B cell (primary cell): ENCODE measurements around the gene MBOAT7. TPM values are rescaled to one million over a fixed set of nuclear protein-coding genes. Genes with fewer than 3 reads are reported as not detected.

Source experiments
- ATAC-seq: fragments of 200-7000 bp; cut with Tn5 transposase; one replicate; pipeline ENCODE4 v1.10.0; 2021; ENCODE audit warnings: low read depth, mild to moderate bottlenecking, moderate number of reproducible peaks, moderate library complexity
- CTCF ChIA-PET: fragments of 350-600 bp; sonication (Branson Sonifier 250); formaldehyde crosslinking; loops from one replicate; lab custom pipeline; 2021; ENCODE audit warnings: antibody characterized with exemption, inconsistent platforms; lab: Charles Lee
- POLR2A ChIA-PET: fragments of 350-600 bp; sonication (Branson Sonifier 250); formaldehyde crosslinking; loops from one replicate; lab custom pipeline; 2021; ENCODE audit warnings: antibody characterized with exemption; lab: Charles Lee
- DNase-seq: peaks from one replicate; pipeline ENCODE4 v3.0.0; 2013
- H2AFZ ChIP-seq: 2 replicates; pipeline ENCODE4 v1.6.1; 2012; ENCODE audit warnings: mild to moderate bottlenecking, low read depth, low read length; ENCODE audit not compliant: insufficient read depth, poor library complexity, severe bottlenecking
- H3K27ac ChIP-seq, 2 donors: 1 replicate in 1 of 2; 2 replicates in 1 of 2; pipeline ENCODE4 v1.5.1; 2012 to 2013; ENCODE audit warnings: low read length in 2 of 2, mild to moderate bottlenecking in 2 of 2, moderate library complexity in 1 of 2
- H3K27me3 ChIP-seq, 4 experiments: fragments of 200-600 bp in 1 of 4; sonication (generic) in 1 of 4; replicated peaks in 1 of 4; 1 replicate in 2 of 4; 2 replicates in 2 of 4; pipeline versions ENCODE4 v1.6.1 to v1.7.0; 2013 to 2016; ENCODE audit warnings: low read length in 3 of 4, mild to moderate bottlenecking in 2 of 4, mixed read lengths in 1 of 4, moderate library complexity in 1 of 4; ENCODE audit not compliant: insufficient read depth in 4 of 4, control insufficient read depth in 3 of 4; ENCODE audit errors: control extremely low read depth in 1 of 4
- H3K36me3 ChIP-seq, 2 experiments: replicated peaks in 1 of 2; 1 replicate in 1 of 2; 2 replicates in 1 of 2; pipeline versions ENCODE4 v1.6.1 to v1.7.1; 2013; ENCODE audit warnings: low read length in 1 of 2; ENCODE audit not compliant: insufficient read depth in 2 of 2, control insufficient read depth in 1 of 2; ENCODE audit errors: control extremely low read depth in 1 of 2, extremely low read depth in 1 of 2
- H3K4me1 ChIP-seq, 2 donors: fragments of 200-600 bp in 1 of 2; sonication (generic) in 1 of 2; 1 replicate in 1 of 2; 2 replicates in 1 of 2; pipeline versions ENCODE4 v1.5.1 to v1.6.1; 2013 to 2017; ENCODE audit warnings: low read length in 2 of 2; ENCODE audit not compliant: control insufficient read depth in 2 of 2, insufficient read depth in 2 of 2
- H3K4me2 ChIP-seq: replicated peaks from 2 replicates; pipeline ENCODE3; 2012; ENCODE audit warnings: mild to moderate bottlenecking, low read depth, low read length; ENCODE audit not compliant: poor library complexity, severe bottlenecking
- H3K4me3 ChIP-seq, 5 experiments: fragments of 200-600 bp in 1 of 5; sonication (generic) in 1 of 5; 1 replicate in 3 of 5; 2 replicates in 2 of 5; pipeline versions ENCODE4 v1.5.1 to v1.7.0; 2011 to 2016; ENCODE audit warnings: low read length in 4 of 5, mild to moderate bottlenecking in 4 of 5, low read depth in 2 of 5, control low read depth in 1 of 5, moderate library complexity in 1 of 5; ENCODE audit not compliant: insufficient read depth in 1 of 5; ENCODE audit errors: control extremely low read depth in 1 of 5, extremely low read depth in 1 of 5
- H3K79me2 ChIP-seq: fragments of 200-600 bp; sonication (generic); one replicate; pipeline ENCODE4 v1.6.0; 2016; ENCODE audit warnings: low read length; ENCODE audit not compliant: control insufficient read depth, insufficient read depth
- H3K9ac ChIP-seq: fragments of 200-600 bp; sonication (generic); 2 replicates; pipeline ENCODE4 v1.6.1; 2017; ENCODE audit warnings: mild to moderate bottlenecking, low read length, moderate library complexity
- H3K9me3 ChIP-seq, 3 donors: one replicate each; pipeline versions ENCODE4 v1.6.1 to v1.7.1; 2013; ENCODE audit warnings: low read length in 2 of 3; ENCODE audit not compliant: control insufficient read depth in 2 of 3, insufficient read depth in 1 of 3; ENCODE audit errors: control extremely low read depth in 1 of 3
- H4K20me1 ChIP-seq: 2 replicates; pipeline ENCODE4 v1.6.0; 2012; ENCODE audit warnings: mild to moderate bottlenecking, low read length; ENCODE audit not compliant: insufficient read depth, control insufficient read depth, poor library complexity, severe bottlenecking
- H3K27ac Mint-ChIP-seq: one replicate; pipeline ENCODE4 v1.8.0; 2021; ENCODE audit warnings: mixed read lengths
- H3K27me3 Mint-ChIP-seq: one replicate; pipeline ENCODE4 v1.8.0; 2021; ENCODE audit warnings: mixed read lengths
- H3K4me1 Mint-ChIP-seq: one replicate; pipeline ENCODE4 v1.8.0; 2021; ENCODE audit warnings: mixed read lengths
- H3K4me3 Mint-ChIP-seq: one replicate; pipeline ENCODE4 v1.8.0; 2021; ENCODE audit warnings: mixed read lengths
- H3K9me3 Mint-ChIP-seq: one replicate; pipeline ENCODE4 v1.8.0; 2022; ENCODE audit warnings: mixed read lengths; ENCODE audit not compliant: insufficient read depth
- EZH2 ChIP-seq: IDR thresholded peaks from 2 replicates; pipeline ENCODE4 v1.6.1; 2012; ENCODE audit warnings: borderline replicate concordance, low read depth, mild to moderate bottlenecking, moderate library complexity, low read length; ENCODE audit not compliant: insufficient read depth, poor library complexity, severe bottlenecking
- WGBS: methylation state at CpG from one replicate; pipeline ENCODE4 v1.1.5; 2013; ENCODE audit warnings: missing lambda C conversion rate; ENCODE audit not compliant: insufficient coverage; 5-methylcytosine and 5-hydroxymethylcytosine counted together
- intact Hi-C: fragments of 100-400 bp; cut with micrococcal nuclease; formaldehyde crosslinking; loops from one replicate; pipeline ENCODE4 v1.10.0; 2022
- polyA plus RNA-seq: library from polyadenylated mRNA; depleted of rRNA; stranded (reverse); fragments of >200 nt; gene quantifications from 2 replicates; pipeline ENCODE4 v1.2.3, GENCODE V29; 2012
- total RNA-seq, 2 donors: library from RNA; stranded (reverse); fragments of 120-200 nt in 1 of 2; gene quantifications; 1 replicate in 1 of 2; 2 replicates in 1 of 2; pipeline versions ENCODE4 v1.2.3 to v1.2.4, GENCODE V29; 2013 to 2022
- TF ChIP-seq, protein P1 (sequence below): fragments of 200-600 bp; IDR thresholded peaks from one replicate; pipeline ENCODE4 v1.8.0; 2022; ENCODE audit warnings: antibody characterized with exemption, mild to moderate bottlenecking

MBOAT7 gene
- total and polyA plus RNA-seq, 2 donors (not counting 1 experiment from before 2014, with no cell fraction given), result 22.3 to 34.8 TPM

DNA sequence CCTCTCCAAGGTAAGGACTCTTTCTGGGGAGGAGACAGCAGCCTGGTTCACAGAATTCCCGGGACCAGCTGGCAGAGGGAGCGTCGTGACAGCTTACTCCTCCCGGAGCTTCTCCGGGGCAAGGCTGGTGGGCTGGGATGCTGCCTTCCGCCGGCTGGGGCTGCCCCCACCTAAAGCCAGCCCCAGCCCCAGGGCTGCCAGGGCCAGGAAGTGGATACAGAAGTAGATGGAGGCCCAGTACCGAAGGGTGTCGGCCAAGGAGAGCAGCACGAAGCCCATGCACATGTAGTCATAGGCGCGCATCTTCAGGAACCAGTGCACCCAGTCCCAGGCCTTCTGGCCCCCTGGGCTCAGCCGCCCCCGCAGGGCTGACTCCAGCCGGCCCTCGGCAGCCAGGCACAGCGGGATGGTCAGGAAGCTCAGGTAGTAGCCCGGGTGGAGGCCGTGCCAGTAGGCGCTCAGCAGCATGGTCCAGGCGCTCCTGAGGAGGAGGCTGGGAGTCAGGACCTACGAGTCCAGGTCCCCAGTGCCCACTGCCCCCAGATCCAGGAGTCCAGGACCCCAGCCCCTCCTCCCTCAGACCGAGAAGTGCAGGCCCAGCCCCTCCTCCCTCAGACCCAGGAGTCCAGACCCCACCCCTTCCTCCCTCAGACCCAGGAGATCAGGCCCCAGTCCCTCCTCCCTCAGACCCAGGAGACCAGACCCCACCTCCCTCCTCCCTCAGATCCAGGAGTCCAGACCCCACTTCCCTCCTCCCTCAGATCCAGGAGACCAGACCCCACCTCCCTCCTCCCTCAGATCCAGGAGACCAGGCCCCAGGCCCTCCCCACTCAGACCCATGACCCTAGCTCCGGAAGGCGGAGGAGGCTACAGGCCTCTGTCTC lies 15.2 kb downstream of the MBOAT7 start:
- Histone ChIP-seq H4K20me1 (peaks cover 7% of the 10 kb centered on the region), H3K27me3 (peaks cover 0 to 8% (median 0%) of the 10 kb centered on the region in 4 experiments), H3K4me1 (peaks cover 14 to 18% of the 10 kb centered on the region in 2 donors), H3K9ac (no peak overlapping the region), H3K4me3 (no peak overlapping the region), H2AFZ (no peak overlapping the region), H3K9me3 (no peaks in the 10 kb centered on the region), H3K36me3 (peaks cover 0 to 1% of the 10 kb centered on the region in 2 experiments), H3K79me2 (no peaks in the 10 kb centered on the region), H3K4me2 (peak overlapping the region; percentile 49), H3K27ac (no peak overlapping the region)
- H3K4me1 Mint-ChIP-seq, result peaks cover 16% of the 10 kb centered on the region
- ChIA-PET POLR2A (interaction anchor here (1.8 kb wide), 1 partner anchor 15 kb away, joined by 8 read pairs; the partner anchor contains the start of gene MBOAT7), CTCF (interaction anchor here (0.9 to 8.5 kb wide), 3 partner anchors 16 to 58 kb away, joined by 3 to 50 read pairs (median 3); partner anchors contain the start of genes MBOAT7 and TSEN34)
- no peak overlapping the region for H3K4me3 Mint-ChIP-seq
- DNase-seq (peak; percentile 17), ATAC-seq (no peak)
- TF ChIP-seq EZH2, result no peak
- TF ChIP-seq, protein P1, sequence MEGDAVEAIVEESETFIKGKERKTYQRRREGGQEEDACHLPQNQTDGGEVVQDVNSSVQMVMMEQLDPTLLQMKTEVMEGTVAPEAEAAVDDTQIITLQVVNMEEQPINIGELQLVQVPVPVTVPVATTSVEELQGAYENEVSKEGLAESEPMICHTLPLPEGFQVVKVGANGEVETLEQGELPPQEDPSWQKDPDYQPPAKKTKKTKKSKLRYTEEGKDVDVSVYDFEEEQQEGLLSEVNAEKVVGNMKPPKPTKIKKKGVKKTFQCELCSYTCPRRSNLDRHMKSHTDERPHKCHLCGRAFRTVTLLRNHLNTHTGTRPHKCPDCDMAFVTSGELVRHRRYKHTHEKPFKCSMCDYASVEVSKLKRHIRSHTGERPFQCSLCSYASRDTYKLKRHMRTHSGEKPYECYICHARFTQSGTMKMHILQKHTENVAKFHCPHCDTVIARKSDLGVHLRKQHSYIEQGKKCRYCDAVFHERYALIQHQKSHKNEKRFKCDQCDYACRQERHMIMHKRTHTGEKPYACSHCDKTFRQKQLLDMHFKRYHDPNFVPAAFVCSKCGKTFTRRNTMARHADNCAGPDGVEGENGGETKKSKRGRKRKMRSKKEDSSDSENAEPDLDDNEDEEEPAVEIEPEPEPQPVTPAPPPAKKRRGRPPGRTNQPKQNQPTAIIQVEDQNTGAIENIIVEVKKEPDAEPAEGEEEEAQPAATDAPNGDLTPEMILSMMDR, result no peak
- intact Hi-C loops, result loop anchor here (1.0 kb wide), 1 partner anchor 15 kb away; the partner anchor contains the start of gene MBOAT7
- H3K27ac Mint-ChIP-seq, result no peak overlapping the region
- no peaks in the 10 kb centered on the region for H3K27me3 Mint-ChIP-seq
- H3K9me3 Mint-ChIP-seq, result no peaks in the 10 kb centered on the region
- 91% methylated on average over 25 of the region's 25 CpGs for WGBS
